Activated CD4-positive, alpha-beta T cell treated with anti-CD3 and anti-CD28 coated beads, Interleukin-2, amount 50 U/mL, for 4 hours (primary cell): ENCODE data around the gene CFL1.
A peak's percentile ranks its signal among the peaks of the same experiment; 100 is the strongest.

Experiments
- DNase-seq, 2 experiments: peaks; one replicate each; pipeline ENCODE4 v3.0.0-alpha.2; 2020

The CFL1 gene

DNA sequence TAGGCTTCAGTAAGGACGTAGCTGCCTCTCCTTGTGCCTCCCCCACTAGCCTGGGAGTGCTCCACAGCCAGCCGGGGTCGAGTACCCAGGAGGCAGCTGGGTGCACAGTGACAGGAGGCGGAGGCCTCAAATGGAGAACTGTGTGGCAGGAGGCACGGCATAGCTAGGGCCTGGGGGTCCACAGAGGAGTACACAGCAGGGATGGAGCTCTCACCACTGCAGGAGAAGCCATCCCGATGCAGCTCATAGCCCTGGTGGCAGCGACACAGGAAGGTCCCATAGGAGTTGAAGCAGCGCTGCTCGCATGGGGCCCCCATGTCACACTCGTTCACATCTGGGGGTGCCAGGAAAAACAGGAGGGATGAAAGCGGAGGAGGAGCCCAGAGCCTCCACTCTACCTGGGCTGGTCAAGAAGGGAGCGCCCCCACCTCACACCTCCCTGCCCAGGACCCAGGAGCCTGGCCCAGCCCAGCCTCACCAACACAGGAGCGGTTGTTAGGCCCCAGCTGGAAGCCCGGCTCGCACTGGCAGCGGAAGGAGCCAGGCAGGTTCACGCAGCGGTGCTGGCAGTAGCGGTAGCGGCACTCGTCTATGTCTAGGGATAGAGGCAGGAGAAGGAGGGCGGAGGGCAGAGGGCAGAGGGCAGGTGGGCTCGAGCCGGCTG, 11.8 kb upstream of the CFL1 start:
- DNase-seq = no peak

DNA sequence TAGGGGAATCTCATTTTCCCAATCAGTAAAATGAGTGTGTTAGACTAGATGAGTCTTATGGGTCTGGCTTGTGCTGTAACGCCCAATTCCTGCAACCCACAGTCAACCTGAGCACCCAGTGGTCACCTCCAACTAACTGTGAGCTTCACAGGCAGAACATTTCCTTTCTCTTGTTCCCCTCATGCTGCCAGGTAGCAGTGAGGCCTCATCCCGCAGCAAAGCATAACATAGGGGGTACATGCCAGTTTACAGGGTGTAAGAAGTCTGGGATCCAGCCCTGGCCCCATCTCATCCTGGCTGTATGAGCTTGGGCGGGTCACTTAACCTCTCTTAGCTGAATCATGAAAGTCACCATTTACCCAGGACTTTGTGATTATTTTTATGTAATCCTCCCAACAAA, 10.9 kb upstream of the CFL1 start:
- no peak for DNase-seq

DNA sequence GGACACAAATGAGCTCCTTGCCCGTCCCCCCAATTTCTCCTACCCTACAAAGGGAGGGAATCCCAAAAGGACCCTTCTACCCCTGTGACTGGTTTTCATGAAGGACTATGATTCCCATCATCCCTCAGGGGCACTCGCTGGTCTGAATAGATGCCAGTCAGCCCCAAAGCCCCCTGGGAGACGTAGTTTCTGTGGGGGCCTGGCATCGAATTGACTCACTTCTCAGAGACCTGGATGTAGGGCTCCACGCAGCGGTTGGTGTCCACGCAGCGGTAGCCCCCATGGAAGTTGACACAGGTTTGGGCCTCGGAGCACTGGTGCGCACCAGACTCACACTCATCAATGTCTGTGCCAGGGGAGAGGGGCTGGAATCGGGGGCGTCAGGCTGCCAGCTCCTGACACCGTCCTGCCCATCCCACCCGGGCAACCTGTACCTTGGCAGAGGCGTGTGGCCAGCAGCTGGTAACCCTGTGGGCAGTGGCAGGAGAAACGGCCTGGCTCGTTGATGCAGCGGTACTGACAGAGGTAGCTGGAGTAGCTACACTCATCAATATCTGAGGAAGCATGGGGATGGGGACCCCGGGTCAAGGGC, 10.2 kb upstream of the CFL1 start:
- no peak for DNase-seq

DNA sequence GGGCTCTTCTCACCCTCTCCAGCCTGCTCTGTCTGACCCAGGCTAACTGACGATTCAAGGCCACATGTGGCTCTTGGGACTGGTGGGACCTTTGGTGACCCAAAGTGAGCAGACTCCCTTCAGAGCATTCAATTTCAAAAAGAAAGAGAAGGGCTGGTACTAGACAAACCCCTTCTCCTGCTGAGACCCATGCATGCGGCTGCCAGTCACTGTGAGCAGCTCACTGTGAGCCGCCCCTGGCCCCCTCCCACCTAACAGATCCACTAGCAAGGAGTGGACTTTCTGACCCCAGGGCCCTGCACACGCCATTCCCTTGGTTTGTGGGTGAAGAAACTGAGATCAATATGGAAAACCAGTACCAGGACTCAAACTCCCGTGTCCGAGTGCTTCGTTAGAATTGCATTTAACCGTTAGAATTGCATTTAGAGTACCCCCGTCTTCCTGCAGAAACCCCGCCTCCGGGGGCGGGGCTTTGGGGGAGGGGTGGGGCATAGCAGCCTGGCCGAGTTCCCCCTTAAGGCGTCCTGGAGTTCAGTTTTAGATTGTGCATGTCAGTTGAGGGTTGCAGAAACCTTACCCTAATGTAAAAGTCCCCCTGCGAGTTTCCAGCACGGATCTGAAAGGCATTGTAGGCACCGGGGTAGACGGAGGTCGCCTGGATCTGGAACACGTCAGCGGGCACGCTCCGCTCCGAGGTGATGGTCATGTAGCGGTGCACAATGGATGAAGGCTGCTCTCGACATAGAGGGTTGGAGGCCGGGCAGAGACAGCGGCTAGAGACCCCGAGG, 9.5 kb upstream of the CFL1 start:
- DNase-seq = no peak

DNA sequence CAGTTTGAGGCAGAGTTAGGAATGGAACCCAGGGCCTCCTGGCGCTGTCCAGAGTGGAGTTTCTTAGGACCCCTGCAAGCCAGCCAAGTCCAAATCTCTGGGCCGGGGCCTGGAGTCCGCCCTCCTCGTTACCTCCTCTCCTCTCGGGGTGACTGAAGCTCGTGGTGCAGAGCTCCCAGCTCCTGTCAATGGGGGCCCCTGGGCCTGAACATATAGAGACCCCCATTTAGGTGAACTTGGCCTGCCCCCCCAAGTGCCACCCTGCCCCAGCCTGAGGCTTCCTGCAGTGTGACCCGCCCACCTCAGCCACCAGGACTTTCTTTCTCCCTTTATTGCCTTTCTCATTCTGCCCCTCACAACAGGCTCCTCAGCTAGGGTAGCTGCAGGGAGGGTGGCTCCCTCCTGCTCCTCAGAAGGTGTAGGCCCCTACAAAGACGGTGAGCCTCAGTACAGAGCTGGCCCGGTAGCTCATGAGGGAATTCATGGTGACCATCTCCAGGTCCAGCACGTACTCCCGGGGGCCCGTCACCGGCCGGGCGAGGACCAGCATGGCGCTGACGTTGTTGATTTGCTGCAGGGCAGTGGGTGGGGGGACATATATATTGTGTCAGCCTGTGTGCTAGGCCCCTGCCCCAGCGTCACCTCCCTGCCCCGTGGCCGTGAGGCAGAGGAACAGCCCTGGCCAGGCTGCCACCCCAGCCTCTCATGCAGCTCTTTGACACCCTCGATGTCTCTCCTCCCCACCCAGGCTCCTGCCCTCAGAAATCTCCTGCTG, 8.7 kb upstream of the CFL1 start:
- DNase-seq = no peak

DNA sequence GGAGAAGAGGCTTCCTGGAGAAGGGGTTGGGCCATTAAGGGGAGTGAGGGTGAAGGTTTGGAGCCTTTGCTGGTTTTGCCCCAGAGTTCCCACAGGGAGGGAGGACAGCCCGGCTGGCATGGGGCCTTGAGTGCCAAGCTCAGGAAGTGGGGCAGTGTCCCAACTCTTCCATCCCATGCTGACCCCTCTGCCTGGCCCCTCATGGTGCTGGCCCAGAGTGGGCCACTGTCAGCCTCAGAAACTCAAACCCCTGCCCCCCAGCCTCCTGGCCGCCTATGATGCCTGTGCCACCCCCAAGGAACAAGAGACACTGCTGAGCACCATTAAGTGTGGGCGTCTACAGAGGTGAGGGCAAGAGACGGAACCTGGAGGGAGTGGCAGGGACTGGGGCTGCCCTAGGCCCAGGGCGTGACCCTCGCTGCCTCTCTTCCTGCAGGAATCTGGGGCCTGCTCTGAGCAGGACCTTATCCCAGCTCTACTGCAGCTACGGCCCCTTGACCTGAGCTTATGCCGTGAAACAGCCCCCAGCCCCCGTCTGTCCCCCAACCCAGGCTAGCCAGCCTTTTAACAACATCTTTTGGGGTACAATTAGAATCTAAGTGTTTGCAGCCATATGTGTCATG, 7.7 kb upstream of the CFL1 start:
- DNase-seq = no peak

DNA sequence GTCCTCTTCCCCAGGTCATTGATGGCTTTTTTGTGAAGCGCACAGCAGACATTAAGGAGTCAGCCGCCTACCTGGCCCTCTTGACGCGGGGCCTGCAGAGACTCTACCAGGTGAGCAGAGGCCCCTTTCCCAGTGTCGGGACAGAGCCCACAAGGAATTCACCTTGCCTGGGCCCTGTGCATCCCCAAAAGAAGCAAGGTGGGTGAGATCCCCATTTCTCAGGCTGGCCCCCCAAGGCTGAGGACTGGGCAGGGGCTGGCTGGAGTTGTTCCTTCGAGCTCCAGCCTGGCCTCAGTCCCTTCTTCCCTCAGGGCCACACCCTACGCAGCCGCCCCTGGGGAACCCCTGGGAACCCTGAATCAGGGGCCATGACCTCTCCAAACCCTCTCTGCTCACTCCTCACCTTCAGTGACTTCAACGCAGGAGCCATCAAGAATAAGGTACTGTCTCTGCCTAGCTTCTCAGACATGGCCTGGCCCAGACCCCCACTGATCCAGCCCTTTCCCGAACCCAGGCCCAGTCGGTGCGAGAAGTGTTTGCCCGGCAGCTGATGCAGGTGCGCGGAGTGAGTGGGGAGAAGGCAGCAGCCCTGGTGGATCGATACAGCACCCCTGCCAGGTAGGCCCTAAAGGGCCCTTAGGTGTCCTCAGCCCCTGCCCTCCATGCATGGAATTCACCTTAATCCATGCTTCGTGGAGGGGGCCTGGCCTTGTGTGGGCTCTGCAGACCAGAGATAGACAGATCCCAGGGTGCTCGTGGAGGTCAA, 6.9 kb upstream of the CFL1 start:
- no peak for DNase-seq

DNA sequence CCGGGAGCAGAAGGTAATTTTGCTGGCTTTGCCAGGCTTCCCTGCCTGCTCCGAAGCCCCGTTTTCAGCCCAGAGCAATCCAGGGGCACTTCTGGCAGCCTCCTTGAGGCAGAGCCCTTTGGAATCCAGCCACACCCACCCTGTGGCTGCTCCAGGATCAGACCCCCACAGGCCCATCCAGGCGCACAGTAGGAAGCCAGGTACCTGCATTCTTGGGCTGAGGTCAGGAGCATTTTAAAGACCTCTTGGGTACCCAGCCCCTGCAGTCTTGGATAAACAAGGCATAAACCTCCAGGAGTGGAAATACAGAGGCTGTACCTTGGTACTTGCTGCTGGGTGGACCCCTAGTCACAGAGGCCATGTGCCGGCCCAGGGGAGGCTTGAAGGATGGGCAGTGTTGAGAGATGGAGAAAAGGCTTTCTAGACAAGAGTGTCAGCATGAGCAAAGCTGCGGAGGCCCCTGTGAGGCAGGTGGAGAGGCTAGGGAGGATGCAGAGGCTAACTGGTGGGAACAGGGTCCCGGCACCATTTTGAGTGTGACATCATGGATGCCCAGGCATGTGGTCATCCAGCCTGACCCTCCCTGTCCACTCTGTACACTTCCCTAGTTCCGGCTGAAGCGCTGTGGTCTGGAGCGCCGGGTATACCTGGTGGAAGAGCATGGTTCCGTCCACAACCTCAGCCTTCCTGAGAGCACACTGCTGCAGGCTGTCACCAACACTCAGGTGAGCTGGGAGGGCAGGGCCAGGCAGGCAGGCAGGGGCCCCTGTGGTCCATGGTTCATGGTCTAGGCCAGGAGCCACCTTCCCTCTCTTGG, 6.1 kb upstream of the CFL1 start:
- DNase-seq = no peak

DNA sequence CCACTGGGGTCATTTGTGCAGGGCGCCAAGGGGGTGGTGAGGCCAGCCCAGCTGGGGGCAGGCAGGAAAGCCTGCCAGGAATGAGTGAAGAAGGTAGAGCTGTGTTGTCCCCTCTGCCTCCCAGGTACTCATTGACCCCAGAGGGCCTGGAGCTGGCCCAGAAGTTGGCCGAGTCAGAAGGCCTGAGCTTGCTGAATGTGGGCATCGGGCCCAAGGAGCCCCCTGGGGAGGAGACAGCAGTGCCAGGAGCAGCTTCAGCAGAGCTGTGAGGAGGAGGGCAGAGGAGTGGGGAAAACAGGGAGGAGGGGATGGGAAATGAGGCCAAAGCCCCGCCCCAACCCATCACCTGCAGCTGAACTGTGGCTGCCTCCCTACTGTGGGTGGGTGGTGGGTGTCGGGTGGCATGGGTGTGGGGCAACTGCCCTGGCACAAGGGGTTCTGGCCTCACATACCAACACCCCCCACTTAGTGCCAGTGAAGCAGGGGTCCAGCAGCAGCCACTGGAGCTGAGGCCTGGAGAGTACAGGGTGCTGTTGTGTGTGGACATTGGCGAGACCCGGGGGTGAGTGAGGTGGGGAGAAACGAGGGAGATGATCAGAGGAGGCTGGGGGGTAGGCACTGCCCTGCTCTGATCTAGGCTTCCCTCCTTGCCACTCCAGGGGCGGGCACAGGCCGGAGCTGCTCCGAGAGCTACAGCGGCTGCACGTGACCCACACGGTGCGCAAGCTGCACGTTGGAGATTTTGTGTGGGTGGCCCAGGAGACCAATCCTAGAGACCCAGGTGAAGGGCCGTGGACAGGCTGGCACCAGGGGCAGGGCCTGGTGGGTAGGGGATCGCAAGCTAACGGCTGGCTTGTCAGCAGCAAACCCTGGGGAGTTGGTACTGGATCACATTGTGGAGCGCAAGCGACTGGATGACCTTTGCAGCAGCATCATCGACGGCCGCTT, 5.2 kb upstream of the CFL1 start:
- no peak for DNase-seq

DNA sequence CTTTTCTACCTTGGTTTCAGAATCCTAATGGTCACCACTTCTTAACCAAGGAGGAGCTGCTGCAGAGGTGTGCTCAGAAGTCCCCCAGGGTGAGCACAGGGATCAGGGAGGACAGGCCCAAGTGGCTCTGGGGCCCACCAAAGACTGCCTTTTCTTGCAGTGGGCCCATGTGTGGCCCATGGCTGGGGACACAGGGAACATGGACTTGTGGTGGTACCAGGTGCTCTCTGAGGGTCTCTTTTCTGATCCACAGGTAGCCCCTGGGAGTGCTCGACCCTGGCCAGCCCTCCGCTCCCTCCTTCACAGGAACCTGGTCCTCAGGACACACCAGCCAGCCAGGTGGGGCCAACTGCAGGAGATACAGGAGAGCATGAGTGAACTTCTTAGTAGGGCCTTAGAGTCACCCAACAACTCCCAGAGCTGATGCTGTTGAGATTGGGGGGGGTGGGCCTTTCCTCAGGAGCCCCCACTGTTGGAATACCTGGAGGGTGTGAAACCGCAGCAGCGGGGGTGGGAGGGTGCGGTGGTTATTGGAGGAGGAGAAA, 4.3 kb upstream of the CFL1 start:
- DNase-seq = no peak

DNA sequence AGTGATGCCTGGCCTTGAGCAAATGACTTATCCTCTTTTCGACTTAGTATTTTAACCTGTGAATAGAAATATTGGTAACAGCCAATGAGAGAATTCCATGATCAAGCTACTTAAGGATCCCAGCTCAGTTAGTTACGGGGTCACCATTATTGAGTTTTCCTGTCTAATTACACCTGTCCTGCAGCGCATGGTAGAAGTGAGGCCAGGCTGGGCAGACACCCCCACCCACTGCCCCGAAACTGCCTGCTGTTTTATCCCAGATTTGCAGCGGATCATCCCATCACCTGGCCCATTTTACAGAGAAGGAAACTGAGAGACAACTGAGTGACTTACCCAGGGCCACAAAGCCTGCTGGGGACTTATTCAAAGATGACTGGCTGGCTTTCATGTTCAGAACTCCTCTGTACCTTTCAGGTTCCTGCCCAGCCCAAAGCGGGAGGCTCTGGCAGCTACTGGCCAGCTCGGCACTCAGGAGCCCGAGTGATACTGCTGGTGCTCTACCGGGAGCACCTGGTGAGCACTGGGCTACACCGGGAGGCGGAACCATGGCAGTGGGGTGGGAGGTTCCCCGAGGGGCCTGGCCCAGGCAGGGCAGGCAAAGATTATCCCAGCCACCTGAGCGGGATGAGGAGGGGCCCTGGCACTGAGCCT, 3.7 kb upstream of the CFL1 start:
- DNase-seq = no peak

DNA sequence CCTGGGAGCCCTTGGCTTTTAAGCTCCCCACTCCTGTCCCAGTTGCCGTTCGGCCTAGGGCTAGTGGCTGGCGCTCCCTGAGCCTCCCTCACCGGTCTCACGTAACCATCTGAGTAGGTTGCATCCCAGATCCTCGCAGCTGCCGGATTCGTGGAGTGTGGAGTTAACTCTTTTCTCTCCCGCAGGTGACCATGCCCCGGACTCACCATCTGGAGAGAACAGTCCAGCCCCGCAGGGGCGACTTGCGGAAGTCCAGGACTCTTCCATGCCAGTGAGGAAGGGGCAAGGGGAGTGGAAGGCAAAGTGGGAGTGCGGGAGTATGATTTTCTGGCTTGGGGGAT, 3.2 kb upstream of the CFL1 start:
- no peak for DNase-seq

DNA sequence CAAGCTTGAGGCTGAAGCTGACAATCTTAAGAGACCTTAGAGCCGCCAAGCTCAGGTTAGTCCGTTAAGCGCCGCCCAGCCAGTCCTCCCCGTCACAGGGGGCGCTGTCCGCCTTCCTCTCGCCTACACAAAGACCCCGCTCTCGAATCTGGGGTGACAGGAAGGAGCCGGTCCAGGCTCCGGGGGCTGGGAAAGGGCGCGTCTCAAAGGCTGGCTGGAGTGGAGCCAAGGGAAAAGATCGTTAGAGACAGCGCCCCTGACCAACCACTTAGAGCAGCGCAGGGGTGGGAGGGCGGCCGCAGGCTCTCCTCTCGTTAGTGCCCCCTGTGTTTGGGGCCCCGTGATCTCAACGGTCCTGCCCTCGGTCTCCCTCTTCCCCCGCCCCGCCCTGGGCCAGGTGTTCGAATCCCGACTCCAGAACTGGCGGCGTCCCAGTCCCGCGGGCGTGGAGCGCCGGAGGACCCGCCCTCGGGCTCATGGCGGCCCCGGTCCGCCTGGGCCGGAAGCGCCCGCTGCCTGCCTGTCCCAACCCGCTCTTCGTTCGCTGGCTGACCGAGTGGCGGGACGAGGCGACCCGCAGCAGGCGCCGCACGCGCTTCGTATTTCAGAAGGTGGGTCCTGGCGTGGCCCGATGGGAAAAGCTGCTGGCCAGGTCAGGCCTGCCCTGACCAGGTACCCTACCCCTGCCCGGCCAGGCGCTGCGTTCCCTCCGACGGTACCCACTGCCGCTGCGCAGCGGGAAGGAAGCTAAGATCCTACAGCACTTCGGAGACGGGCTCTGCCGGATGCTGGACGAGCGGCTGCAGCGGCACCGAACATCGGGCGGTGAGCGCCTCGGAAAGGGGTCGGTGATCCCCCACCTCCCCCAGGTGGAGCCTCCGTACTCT, 2.5 kb upstream of the CFL1 start, which contains the start of gene MUS81:
TSS of gene MUS81 (plus strand) at position 156 of the 887 bp plus-strand sequence. CDS start at position 477, 321 bp downstream.
- DNase-seq = peak; percentile 94 to 95

DNA sequence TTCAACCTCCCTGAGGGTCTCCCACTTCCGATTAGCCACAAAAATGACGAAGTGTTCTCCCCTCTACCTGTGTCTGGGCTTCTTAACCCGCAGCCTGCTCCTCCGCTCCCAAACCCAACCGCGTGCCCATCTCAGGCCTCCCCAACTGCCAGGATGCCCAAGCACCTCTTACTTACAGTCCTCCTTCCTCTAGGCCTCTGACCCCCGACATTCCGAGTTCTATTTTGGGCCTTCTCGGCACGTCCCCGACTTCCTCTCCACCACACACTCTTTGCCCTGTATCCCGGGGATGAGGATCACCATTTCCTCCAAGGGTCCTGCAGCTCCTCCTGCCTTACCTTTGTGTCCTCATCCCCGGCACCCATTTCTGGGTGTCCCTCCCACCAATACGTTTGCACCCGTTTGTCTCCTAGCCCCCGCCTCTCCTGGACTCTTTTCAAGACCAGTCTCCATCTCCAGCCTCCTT, 1.9 kb upstream of the CFL1 start:
- peak in 1 of 2 experiments; percentile 21 for DNase-seq

DNA sequence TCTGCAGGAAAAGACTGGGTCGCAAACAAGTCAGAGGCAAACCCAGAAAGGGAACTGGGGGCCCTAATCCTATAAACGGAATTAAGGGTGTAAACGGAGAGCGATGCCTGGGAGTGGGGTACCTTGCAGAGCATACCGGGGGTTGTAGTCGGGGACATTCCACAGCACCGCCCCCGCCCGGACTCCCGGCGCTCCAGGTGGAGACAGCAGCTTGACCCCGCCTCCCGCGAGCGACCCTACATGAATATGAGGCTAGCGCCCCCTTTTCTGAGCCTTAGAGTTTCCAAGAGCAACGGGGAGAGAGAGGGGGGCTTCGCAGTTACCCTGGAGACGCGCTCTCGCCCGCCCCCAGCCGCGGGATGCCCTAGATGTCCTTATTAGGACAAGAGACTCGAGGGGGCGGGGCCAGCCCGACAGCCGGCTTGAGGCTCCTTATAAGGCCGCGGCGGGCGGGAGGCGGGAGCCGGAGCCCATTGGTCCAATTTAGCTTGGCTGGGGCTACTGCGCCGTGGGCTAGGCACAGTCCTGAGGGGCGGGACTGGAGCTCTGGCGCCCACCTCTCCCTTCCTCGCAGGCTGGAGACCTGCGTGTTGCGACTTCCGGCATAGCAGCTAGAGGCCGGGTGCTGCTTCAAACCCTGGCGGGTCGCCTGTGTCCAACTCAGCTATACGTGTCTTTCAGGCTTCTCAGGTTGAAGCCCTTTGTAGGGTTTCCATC, 1.3 kb upstream of the CFL1 start:
- peak; percentile 95 to 96 for DNase-seq

DNA sequence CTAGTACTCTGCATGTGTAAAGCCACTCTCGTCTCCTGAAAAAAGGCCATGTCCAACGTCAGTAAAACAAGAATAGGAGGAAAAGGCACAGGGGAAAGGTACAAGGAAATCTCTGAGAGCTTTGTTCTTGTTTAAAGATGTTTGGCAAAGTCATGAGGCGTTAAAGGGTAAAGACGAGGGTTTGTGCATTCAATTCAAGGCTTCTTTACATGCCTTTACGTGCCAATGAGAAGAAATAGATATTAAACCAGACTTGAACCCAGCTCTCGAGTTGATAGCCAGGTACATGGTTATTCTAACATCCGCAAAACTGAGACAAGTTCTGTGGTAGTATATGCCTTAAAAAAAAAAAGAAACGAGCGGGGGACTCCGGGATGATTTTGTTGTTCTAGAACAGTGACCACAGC, 704 bp upstream of the CFL1 start:
- DNase-seq = no peak

DNA sequence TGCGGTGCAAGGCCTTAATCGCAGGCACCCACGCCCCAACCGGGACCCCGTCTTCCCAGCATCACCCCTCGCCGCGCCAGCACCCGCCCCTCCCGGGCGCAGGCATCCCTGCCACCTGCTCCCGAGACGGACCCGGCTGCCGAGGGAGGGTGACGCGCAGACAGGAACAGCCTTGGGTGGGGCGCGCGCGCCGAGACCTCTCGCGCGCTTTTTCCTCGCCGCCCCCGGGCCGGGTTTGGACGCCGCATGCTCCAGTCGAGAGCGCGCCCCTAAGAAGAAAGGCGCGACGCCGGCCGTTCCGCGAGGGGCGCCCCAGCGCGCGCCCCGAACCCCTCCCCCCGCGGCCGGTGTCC, 504 bp downstream of the CFL1 start:
- DNase-seq = peak; percentile 64 to 66
